ENCODE results near the gene CSNK2A1. TPM values are rescaled to one million over a fixed set of nuclear protein-coding genes. Genes with fewer than 3 reads are reported as not detected.
"Not testable (repeated sequence)": the region's sequence is repeated elsewhere in the genome, so short reads cannot be mapped to it uniquely, and the experiment has no call there.

CSNK2A1 gene
- total RNA-seq, 1 donor from 2014 or later: 129 TPM

DNA sequence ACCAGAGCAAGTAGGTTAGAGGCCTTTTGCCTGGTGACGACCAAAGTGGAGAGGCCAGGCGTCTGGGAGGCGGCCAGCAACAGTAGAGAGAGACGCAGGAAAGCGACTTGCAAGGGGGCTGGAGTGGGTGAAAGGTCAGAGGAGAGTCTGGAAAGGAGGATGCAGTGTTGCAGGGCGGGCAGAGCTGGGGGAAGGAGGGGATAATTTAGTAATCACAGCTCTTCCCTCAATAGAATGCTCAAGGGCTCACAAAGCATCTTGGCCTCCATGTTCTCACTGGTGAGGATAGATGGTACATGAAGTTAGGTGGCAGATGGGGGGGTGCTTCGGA lies 41.3 kb upstream of the CSNK2A1 start:
- TF ChIP-seq, protein P1, sequence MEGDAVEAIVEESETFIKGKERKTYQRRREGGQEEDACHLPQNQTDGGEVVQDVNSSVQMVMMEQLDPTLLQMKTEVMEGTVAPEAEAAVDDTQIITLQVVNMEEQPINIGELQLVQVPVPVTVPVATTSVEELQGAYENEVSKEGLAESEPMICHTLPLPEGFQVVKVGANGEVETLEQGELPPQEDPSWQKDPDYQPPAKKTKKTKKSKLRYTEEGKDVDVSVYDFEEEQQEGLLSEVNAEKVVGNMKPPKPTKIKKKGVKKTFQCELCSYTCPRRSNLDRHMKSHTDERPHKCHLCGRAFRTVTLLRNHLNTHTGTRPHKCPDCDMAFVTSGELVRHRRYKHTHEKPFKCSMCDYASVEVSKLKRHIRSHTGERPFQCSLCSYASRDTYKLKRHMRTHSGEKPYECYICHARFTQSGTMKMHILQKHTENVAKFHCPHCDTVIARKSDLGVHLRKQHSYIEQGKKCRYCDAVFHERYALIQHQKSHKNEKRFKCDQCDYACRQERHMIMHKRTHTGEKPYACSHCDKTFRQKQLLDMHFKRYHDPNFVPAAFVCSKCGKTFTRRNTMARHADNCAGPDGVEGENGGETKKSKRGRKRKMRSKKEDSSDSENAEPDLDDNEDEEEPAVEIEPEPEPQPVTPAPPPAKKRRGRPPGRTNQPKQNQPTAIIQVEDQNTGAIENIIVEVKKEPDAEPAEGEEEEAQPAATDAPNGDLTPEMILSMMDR (IDR thresholded peaks at IDR 0.05): no peak

DNA sequence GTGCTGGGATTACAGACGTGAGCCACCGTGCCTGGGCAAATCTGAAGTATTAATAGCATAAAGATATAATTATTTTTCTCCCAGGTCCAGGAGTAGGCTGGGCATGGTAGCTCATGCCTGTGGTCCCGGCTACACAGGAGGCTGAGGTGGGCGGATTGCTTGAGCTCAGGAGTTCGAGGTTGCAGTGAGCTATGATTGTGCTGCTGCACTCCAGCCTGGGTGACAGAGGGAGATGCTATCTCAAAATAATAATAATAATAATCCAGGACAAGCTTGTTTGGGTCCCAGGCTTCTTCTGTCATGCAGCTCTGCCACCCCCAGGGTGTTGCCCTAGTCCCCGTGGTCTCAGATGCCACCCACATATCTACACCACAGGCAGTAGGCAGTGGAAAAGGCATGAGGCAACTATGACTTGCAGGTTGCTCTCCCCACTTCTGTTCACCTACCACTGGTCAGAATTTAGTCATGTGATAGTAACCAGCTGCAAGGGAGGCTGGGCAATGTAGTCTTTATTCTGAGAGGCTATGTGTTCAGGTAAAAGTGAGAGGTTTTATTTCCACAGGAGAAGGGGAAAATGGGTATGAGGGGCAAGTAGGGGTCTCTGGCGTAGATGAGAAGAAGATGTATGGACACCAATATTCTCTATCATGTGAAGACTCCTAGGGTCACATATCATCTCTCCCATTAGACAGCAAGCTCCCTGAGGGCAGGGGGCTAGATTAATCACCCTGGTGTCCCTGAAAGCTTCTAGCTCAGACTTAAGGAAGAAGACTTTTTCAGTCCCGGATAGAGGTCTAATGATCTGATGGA lies 40.8 kb upstream of the CSNK2A1 start:
- no peak overlapping the region for H3K27ac Mint-ChIP-seq (ENCODE audit: unreplicated experiment)
- no peaks in the 10 kb centered on the region for H3K4me1 Mint-ChIP-seq (ENCODE audit: unreplicated experiment)
- DNase-seq (ENCODE audit: extremely low spot score, unreplicated experiment): no peak
- no peaks in the 10 kb centered on the region for H3K9me3 Mint-ChIP-seq (ENCODE audit: unreplicated experiment)
- peaks cover 23% of the 10 kb centered on the region for H3K27me3 Mint-ChIP-seq (ENCODE audit: unreplicated experiment)
- TF ChIP-seq, protein P1 (IDR thresholded peaks at IDR 0.05): no peak
- no peak overlapping the region for H3K4me3 Mint-ChIP-seq (ENCODE audit: unreplicated experiment)
- no peaks in the 10 kb centered on the region for H3K36me3 Mint-ChIP-seq (ENCODE audit: unreplicated experiment)

More for the DNA sequence above, 41.3 kb upstream of the CSNK2A1 start:
- H3K9me3 Mint-ChIP-seq (ENCODE audit: unreplicated experiment): no peaks in the 10 kb centered on the region
- H3K27ac Mint-ChIP-seq (ENCODE audit: unreplicated experiment): no peak overlapping the region
- no peak for DNase-seq (ENCODE audit: extremely low spot score, unreplicated experiment)
- H3K4me1 Mint-ChIP-seq (ENCODE audit: unreplicated experiment): no peaks in the 10 kb centered on the region
- no peak overlapping the region for H3K4me3 Mint-ChIP-seq (ENCODE audit: unreplicated experiment)
- peaks cover 23% of the 10 kb centered on the region for H3K27me3 Mint-ChIP-seq (ENCODE audit: unreplicated experiment)
- H3K36me3 Mint-ChIP-seq (ENCODE audit: unreplicated experiment): no peaks in the 10 kb centered on the region

DNA sequence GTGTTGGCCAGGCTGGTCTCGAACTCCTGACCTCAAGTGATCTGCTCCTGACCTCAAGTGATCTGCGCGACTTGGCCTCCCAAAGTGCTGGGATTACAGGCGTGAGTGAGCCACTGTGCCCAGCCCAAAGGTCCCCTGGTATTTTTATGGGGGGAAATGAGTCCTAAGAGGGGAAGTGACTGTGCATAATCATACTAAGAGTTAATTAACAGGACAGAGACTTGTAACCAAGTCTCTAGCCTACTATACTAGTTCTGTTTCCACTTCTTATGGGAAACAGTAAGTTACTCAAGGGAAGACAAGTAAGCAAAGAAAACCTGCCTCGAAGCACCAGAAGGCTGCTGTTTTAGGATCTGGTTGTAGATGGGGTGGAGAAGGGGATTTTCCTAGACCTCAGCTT lies 38.6 kb upstream of the CSNK2A1 start:
- H3K27me3 Mint-ChIP-seq (ENCODE audit: unreplicated experiment): peaks cover 13% of the 10 kb centered on the region
- no peaks in the 10 kb centered on the region for H3K9me3 Mint-ChIP-seq (ENCODE audit: unreplicated experiment)
- TF ChIP-seq, protein P1 (IDR thresholded peaks at IDR 0.05): no peak
- H3K4me3 Mint-ChIP-seq (ENCODE audit: unreplicated experiment): no peak overlapping the region
- no peak for DNase-seq (ENCODE audit: extremely low spot score, unreplicated experiment)
- H3K27ac Mint-ChIP-seq (ENCODE audit: unreplicated experiment): no peak overlapping the region
- H3K36me3 Mint-ChIP-seq (ENCODE audit: unreplicated experiment): no peaks in the 10 kb centered on the region
- no peaks in the 10 kb centered on the region for H3K4me1 Mint-ChIP-seq (ENCODE audit: unreplicated experiment)

DNA sequence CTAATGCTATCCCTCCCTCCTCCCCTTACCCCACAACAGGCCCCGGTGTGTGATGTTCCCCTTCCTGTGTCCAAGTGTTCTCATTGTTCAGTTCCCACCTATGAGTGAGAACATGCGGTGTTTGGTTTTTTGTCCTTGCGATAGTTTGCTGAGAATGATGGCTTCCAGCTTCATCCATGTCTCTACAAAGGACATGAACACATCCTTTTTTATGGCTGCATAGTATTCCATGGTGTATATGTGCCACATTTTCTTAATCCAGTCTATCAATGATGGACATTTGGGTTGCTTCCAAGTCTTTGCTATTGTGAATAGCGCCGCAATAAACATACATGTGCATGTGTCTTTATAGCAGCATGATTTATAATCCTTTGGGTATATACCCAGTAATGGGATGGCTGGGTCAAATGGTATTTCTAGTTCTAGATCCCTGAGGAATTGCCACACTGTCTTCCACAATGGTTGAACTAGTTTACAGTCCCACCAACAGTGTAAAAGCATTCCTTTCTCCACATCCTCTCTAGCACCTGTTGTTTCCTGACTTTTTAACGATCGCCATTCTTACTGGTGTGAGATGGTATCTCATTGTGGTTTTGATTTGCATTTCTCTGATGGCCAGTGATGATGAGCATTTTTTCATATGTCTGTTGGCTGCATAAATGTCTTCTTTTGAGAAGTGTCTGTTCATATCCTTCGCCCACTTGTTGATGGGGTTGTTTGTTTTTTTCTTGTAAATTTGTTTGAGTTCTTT lies 35.5 kb upstream of the CSNK2A1 start:
- not testable (repeated sequence) for H3K4me3 Mint-ChIP-seq (ENCODE audit: unreplicated experiment); H3K9me3 Mint-ChIP-seq (ENCODE audit: unreplicated experiment); H3K36me3 Mint-ChIP-seq (ENCODE audit: unreplicated experiment); DNase-seq (ENCODE audit: extremely low spot score, unreplicated experiment); H3K4me1 Mint-ChIP-seq (ENCODE audit: unreplicated experiment); H3K27ac Mint-ChIP-seq (ENCODE audit: unreplicated experiment)
- peaks cover 13% of the 10 kb centered on the region for H3K27me3 Mint-ChIP-seq (ENCODE audit: unreplicated experiment)

DNA sequence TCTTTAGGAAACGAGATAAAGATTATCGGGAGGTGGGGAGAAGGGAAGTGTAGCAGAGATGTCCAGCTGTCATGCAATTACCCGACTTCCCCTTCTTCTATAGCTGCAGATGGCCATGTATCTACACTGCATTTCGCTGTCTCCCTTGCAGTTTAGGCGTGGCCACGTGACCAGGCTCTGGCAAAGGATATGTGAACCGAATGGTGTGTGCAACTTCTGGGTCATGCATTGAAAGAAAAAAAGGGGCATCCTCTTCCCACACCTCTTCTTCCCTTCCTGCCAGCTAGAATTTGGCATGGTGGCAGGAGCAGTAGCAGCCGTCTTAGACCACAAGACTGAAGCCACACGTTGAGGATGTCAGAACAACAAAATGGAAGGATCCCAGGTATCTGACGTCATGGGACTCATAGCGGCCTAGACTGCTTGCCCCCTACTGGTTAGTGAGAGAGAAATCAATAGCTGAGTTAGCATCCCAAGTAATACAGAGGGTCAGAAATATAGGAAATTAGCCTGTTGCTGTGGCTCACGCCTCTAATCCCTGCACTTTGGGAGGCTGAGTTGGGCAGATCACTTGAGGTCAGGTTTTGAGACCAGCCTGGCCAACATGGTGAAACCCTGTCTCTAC lies 33.7 kb upstream of the CSNK2A1 start:
- H3K9me3 Mint-ChIP-seq (ENCODE audit: unreplicated experiment): no peaks in the 10 kb centered on the region
- H3K4me1 Mint-ChIP-seq (ENCODE audit: unreplicated experiment): peaks cover 3% of the 10 kb centered on the region
- no peaks in the 10 kb centered on the region for H3K36me3 Mint-ChIP-seq (ENCODE audit: unreplicated experiment)
- H3K27ac Mint-ChIP-seq (ENCODE audit: unreplicated experiment): no peak overlapping the region
- H3K27me3 Mint-ChIP-seq (ENCODE audit: unreplicated experiment): peaks cover 29% of the 10 kb centered on the region
- no peak for DNase-seq (ENCODE audit: extremely low spot score, unreplicated experiment)
- TF ChIP-seq, protein P1 (IDR thresholded peaks at IDR 0.05): peak; percentile 16
- no peak overlapping the region for H3K4me3 Mint-ChIP-seq (ENCODE audit: unreplicated experiment)
